GM18498 (cell line): ENCODE results near the gene BEND6.
A peak's percentile ranks its signal among the peaks of the same experiment; 100 is the strongest.
"Not testable (repeated sequence)": the region's sequence is repeated elsewhere in the genome, so short reads cannot be mapped to it uniquely, and the experiment has no call there.

Experiments
- ATAC-seq: cut with Tn5 transposase; IDR thresholded peaks from one replicate; pipeline ENCODE4 v1.9.1; 2021; ENCODE audit warnings: mild to moderate bottlenecking, moderate library complexity; ENCODE audit not compliant: unreplicated experiment

The BEND6 gene

GRCh38 chr6:57026001-57026400, 71.1 kb downstream of the BEND6 start:
- ATAC-seq = no peak

GRCh38 chr6:57027301-57027700, 72.4 kb downstream of the BEND6 start:
- no peak for ATAC-seq

GRCh38 chr6:57029213-57029612, 74.3 kb downstream of the BEND6 start:
- no peak for ATAC-seq

GRCh38 chr6:57033228-57033627, 78.3 kb downstream of the BEND6 start:
- no peak for ATAC-seq

- no peak for ATAC-seq
Observed at GRCh38 chr6:57035549-57035948, 80.6 kb downstream of the BEND6 start.

GRCh38 chr6:57038906-57039305, 84.0 kb downstream of the BEND6 start:
- no peak for ATAC-seq

GRCh38 chr6:57040011-57040410, 85.1 kb downstream of the BEND6 start:
- no peak for ATAC-seq

GRCh38 chr6:57044061-57044460, 89.2 kb downstream of the BEND6 start:
- not testable (repeated sequence) for ATAC-seq

GRCh38 chr6:57044568-57044967, 89.7 kb downstream of the BEND6 start:
- ATAC-seq = no peak

- peak; percentile 94 for ATAC-seq
Observed at GRCh38 chr6:57046332-57047256, 91.7 kb downstream of the BEND6 start, which contains the start of gene KIAA1586. Gene KIAA1586, plus strand, starts transcription at chr6:57046693. Its CDS starts 63 bp downstream, at chr6:57046756.

- peak; percentile 20 for ATAC-seq
Observed at GRCh38 chr6:57047257-57047585, 92.3 kb downstream of the BEND6 start.

- ATAC-seq = not testable (repeated sequence)
Observed at GRCh38 chr6:57047859-57048258, 93.0 kb downstream of the BEND6 start.

- no peak for ATAC-seq
Observed at GRCh38 chr6:57048577-57048976, 93.7 kb downstream of the BEND6 start.

- no peak for ATAC-seq
Observed at GRCh38 chr6:57063847-57064246, 108.9 kb downstream of the BEND6 start.

GRCh38 chr6:57064809-57065208, 109.9 kb downstream of the BEND6 start:
- no peak for ATAC-seq

- no peak for ATAC-seq
Observed at GRCh38 chr6:57068061-57068460, 113.2 kb downstream of the BEND6 start.

GRCh38 chr6:57069228-57069627, 114.3 kb downstream of the BEND6 start:
- ATAC-seq = no peak

GRCh38 chr6:57069920-57070331, 115.0 kb downstream of the BEND6 start:
- no peak for ATAC-seq

GRCh38 chr6:57072108-57072507, 117.2 kb downstream of the BEND6 start:
- ATAC-seq = no peak

- ATAC-seq = no peak
Observed at GRCh38 chr6:57074383-57074782, 119.5 kb downstream of the BEND6 start.

- ATAC-seq = no peak
Observed at GRCh38 chr6:57075092-57075491, 120.2 kb downstream of the BEND6 start.
